Neural cell (in vitro differentiated cells): ENCODE data around the gene SELENOV.

ENCODE experiments used
- EP300 ChIP-seq: fragments of 450-650 bp; conservative IDR thresholded peaks from 2 replicates; pipeline ENCODE4 v1.6.1; 2014; ENCODE audit warnings: antibody characterized with exemption, mild to moderate bottlenecking, moderate library complexity; ENCODE audit not compliant: poor library complexity, severe bottlenecking
- EZH2 ChIP-seq: fragments of 200-600, 300-800 bp; shearing (Covaris generic), sonication (generic); IDR thresholded peaks from 2 replicates; pipeline ENCODE4 v1.6.1; 2014; ENCODE audit warnings: antibody characterized with exemption, low read length, borderline replicate concordance, mild to moderate bottlenecking; ENCODE audit not compliant: insufficient read depth, poor library complexity, severe bottlenecking
- POLR2AphosphoS5 ChIP-seq: IDR thresholded peaks from 2 replicates; pipeline ENCODE4 v1.6.1; 2012
- RAD21 ChIP-seq: fragments of 450-650 bp; conservative IDR thresholded peaks from 2 replicates; pipeline ENCODE4 v1.6.1; 2014; ENCODE audit warnings: antibody characterized with exemption, mild to moderate bottlenecking, moderate library complexity
- SMC3 ChIP-seq: fragments of 450-650 bp; conservative IDR thresholded peaks from 2 replicates; pipeline ENCODE4 v1.6.1; 2014; ENCODE audit warnings: antibody characterized with exemption, mild to moderate bottlenecking, moderate library complexity; ENCODE audit not compliant: poor library complexity
- TAF1 ChIP-seq: IDR thresholded peaks from 2 replicates; pipeline ENCODE4 v1.6.1; 2012; ENCODE audit warnings: low read depth
- TF ChIP-seq, protein P1 (sequence below): fragments of 450-650 bp; IDR thresholded peaks from 2 replicates; pipeline ENCODE4 v1.5.1; 2014; ENCODE audit warnings: antibody characterized with exemption, mild to moderate bottlenecking, moderate library complexity; ENCODE audit not compliant: poor library complexity, severe bottlenecking
- TF ChIP-seq, protein P2 (sequence below): IDR thresholded peaks from 2 replicates; pipeline ENCODE4 v1.6.1; 2012; ENCODE audit warnings: borderline replicate concordance

DNA sequence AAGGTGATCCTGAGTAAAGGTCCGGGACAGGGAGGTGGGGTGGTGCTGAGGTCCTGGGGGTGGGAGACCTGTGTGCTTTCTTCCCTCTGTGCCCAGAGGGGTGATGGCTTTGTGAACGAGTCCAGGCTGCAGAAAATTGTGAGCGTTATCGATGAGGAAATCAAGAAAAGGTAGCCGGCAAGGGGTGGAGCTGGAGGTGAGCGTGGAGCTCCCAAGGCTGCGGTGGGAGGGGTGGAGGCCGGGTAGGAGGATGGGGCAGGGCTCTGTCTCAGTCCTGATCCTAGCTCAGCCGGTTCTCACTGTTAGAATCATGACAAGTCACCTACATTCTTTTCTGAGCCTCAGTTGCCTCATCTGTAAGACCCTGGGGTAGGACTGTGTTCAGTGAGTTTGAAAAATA lies 4.0 kb downstream of the SELENOV start:
- TF ChIP-seq, protein P1, sequence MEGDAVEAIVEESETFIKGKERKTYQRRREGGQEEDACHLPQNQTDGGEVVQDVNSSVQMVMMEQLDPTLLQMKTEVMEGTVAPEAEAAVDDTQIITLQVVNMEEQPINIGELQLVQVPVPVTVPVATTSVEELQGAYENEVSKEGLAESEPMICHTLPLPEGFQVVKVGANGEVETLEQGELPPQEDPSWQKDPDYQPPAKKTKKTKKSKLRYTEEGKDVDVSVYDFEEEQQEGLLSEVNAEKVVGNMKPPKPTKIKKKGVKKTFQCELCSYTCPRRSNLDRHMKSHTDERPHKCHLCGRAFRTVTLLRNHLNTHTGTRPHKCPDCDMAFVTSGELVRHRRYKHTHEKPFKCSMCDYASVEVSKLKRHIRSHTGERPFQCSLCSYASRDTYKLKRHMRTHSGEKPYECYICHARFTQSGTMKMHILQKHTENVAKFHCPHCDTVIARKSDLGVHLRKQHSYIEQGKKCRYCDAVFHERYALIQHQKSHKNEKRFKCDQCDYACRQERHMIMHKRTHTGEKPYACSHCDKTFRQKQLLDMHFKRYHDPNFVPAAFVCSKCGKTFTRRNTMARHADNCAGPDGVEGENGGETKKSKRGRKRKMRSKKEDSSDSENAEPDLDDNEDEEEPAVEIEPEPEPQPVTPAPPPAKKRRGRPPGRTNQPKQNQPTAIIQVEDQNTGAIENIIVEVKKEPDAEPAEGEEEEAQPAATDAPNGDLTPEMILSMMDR = no peak
- TF ChIP-seq RAD21 = no peak
- no peak for TF ChIP-seq EP300
- TF ChIP-seq POLR2AphosphoS5 = no peak
- TF ChIP-seq TAF1 = no peak
- TF ChIP-seq, protein P2, sequence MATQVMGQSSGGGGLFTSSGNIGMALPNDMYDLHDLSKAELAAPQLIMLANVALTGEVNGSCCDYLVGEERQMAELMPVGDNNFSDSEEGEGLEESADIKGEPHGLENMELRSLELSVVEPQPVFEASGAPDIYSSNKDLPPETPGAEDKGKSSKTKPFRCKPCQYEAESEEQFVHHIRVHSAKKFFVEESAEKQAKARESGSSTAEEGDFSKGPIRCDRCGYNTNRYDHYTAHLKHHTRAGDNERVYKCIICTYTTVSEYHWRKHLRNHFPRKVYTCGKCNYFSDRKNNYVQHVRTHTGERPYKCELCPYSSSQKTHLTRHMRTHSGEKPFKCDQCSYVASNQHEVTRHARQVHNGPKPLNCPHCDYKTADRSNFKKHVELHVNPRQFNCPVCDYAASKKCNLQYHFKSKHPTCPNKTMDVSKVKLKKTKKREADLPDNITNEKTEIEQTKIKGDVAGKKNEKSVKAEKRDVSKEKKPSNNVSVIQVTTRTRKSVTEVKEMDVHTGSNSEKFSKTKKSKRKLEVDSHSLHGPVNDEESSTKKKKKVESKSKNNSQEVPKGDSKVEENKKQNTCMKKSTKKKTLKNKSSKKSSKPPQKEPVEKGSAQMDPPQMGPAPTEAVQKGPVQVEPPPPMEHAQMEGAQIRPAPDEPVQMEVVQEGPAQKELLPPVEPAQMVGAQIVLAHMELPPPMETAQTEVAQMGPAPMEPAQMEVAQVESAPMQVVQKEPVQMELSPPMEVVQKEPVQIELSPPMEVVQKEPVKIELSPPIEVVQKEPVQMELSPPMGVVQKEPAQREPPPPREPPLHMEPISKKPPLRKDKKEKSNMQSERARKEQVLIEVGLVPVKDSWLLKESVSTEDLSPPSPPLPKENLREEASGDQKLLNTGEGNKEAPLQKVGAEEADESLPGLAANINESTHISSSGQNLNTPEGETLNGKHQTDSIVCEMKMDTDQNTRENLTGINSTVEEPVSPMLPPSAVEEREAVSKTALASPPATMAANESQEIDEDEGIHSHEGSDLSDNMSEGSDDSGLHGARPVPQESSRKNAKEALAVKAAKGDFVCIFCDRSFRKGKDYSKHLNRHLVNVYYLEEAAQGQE = no peak
- TF ChIP-seq SMC3 = no peak
- no peak for TF ChIP-seq EZH2
